ENCODE data around the gene SETD5.
A peak's percentile ranks its signal among the peaks of the same experiment; 100 is the strongest.

The SETD5 gene

DNA sequence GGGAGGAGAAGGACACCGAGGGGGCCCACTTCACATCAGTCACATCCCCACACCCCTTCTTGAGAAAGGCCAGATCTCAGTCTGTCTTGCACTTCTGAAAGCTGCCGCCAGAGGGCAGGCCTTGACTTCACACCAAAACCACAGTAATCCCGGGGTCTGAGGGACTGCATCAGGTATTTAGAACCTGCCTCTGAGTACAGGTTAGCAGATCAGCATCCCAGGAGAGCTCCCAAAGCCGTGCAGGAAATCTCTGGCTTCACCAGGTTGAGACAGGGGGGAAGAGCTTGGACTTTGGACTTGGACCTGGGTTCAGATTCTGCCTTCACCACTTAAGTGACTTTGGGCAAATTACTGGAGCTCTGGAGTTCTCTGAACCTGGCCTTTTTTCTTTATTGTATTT, 105.9 kb downstream of the SETD5 start:
- H3K27ac ChIP-seq (ENCODE audit: low read depth, low read length) = no peak overlapping the region
- no peak overlapping the region for H3K4me2 ChIP-seq (ENCODE audit: low read length)
- no peaks in the 10 kb centered on the region for H3K36me3 ChIP-seq (ENCODE audit: control insufficient read depth, low read length)
- no peaks in the 10 kb centered on the region for H3K9me2 ChIP-seq (replicated peaks; ENCODE audit: control insufficient read depth, low read length)
- TF ChIP-seq, protein P1, sequence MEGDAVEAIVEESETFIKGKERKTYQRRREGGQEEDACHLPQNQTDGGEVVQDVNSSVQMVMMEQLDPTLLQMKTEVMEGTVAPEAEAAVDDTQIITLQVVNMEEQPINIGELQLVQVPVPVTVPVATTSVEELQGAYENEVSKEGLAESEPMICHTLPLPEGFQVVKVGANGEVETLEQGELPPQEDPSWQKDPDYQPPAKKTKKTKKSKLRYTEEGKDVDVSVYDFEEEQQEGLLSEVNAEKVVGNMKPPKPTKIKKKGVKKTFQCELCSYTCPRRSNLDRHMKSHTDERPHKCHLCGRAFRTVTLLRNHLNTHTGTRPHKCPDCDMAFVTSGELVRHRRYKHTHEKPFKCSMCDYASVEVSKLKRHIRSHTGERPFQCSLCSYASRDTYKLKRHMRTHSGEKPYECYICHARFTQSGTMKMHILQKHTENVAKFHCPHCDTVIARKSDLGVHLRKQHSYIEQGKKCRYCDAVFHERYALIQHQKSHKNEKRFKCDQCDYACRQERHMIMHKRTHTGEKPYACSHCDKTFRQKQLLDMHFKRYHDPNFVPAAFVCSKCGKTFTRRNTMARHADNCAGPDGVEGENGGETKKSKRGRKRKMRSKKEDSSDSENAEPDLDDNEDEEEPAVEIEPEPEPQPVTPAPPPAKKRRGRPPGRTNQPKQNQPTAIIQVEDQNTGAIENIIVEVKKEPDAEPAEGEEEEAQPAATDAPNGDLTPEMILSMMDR (IDR thresholded peaks at IDR 0.05; ENCODE audit: low read depth, low read length, poor library complexity, severe bottlenecking) = peak; percentile 95
- TF ChIP-seq EZH2phosphoT487 (IDR thresholded peaks at IDR 0.05; ENCODE audit: borderline replicate concordance, low read length) = no peak
- peaks cover 31% of the 10 kb centered on the region for H3K4me1 ChIP-seq (ENCODE audit: control insufficient read depth, low read length)
- no peaks in the 10 kb centered on the region for H3K9me3 ChIP-seq (ENCODE audit: control insufficient read depth, insufficient read depth, low read length)
- H3K79me2 ChIP-seq (ENCODE audit: control insufficient read depth, low read length) = no peaks in the 10 kb centered on the region
- H4K20me1 ChIP-seq (ENCODE audit: control insufficient read depth, insufficient read depth, low read depth, low read length) = no peaks in the 10 kb centered on the region
- H3K4me3 ChIP-seq (ENCODE audit: low read length) = no peak overlapping the region
- H3K27me3 ChIP-seq (ENCODE audit: control insufficient read depth, low read length) = peaks cover 22% of the 10 kb centered on the region
- peaks cover 10% of the 10 kb centered on the region; the same call in 1 of the 2 replicates for H3F3A ChIP-seq (ENCODE audit: control insufficient read depth, insufficient read depth)

GRCh38 chr3:9507586-9508578, 110.5 kb downstream of the SETD5 start:
- H3K9me2 ChIP-seq (replicated peaks; ENCODE audit: control insufficient read depth, low read length) = no peaks in the 10 kb centered on the region
- H3K4me1 ChIP-seq (ENCODE audit: control insufficient read depth, low read length) = peaks cover 26% of the 10 kb centered on the region
- H3F3A ChIP-seq (ENCODE audit: control insufficient read depth, insufficient read depth) = peaks cover 10% of the 10 kb centered on the region; the same call in 1 of the 2 replicates
- H3K4me3 ChIP-seq (ENCODE audit: low read length) = no peak overlapping the region
- H3K36me3 ChIP-seq (ENCODE audit: control insufficient read depth, low read length) = no peaks in the 10 kb centered on the region
- no peaks in the 10 kb centered on the region for H3K9me3 ChIP-seq (ENCODE audit: control insufficient read depth, insufficient read depth, low read length)
- no peak overlapping the region for H3K4me2 ChIP-seq (ENCODE audit: low read length)
- H3K27ac ChIP-seq (ENCODE audit: low read depth, low read length) = no peak overlapping the region
- TF ChIP-seq, protein P1 (IDR thresholded peaks at IDR 0.05; ENCODE audit: low read depth, low read length, poor library complexity, severe bottlenecking) = no peak
- TF ChIP-seq EZH2phosphoT487 (IDR thresholded peaks at IDR 0.05; ENCODE audit: borderline replicate concordance, low read length) = no peak
- no peaks in the 10 kb centered on the region for H4K20me1 ChIP-seq (ENCODE audit: control insufficient read depth, insufficient read depth, low read depth, low read length)
- H3K79me2 ChIP-seq (ENCODE audit: control insufficient read depth, low read length) = no peaks in the 10 kb centered on the region
- H3K27me3 ChIP-seq (ENCODE audit: control insufficient read depth, low read length) = no peaks in the 10 kb centered on the region

- H3K79me2 ChIP-seq (ENCODE audit: control insufficient read depth, low read length) = no peaks in the 10 kb centered on the region
- no peak overlapping the region for H3K4me2 ChIP-seq (ENCODE audit: low read length)
- H3K27me3 ChIP-seq (ENCODE audit: control insufficient read depth, low read length) = no peaks in the 10 kb centered on the region
- no peaks in the 10 kb centered on the region for H3K9me2 ChIP-seq (replicated peaks; ENCODE audit: control insufficient read depth, low read length)
- H3K9me3 ChIP-seq (ENCODE audit: control insufficient read depth, insufficient read depth, low read length) = no peaks in the 10 kb centered on the region
- H4K20me1 ChIP-seq (ENCODE audit: control insufficient read depth, insufficient read depth, low read depth, low read length) = no peaks in the 10 kb centered on the region
- peaks cover 7% of the 10 kb centered on the region; the same call in 1 of the 2 replicates for H3F3A ChIP-seq (ENCODE audit: control insufficient read depth, insufficient read depth)
- no peak overlapping the region for H3K27ac ChIP-seq (ENCODE audit: low read depth, low read length)
- no peak for TF ChIP-seq EZH2phosphoT487 (IDR thresholded peaks at IDR 0.05; ENCODE audit: borderline replicate concordance, low read length)
- TF ChIP-seq, protein P1 (IDR thresholded peaks at IDR 0.05; ENCODE audit: low read depth, low read length, poor library complexity, severe bottlenecking) = no peak
- no peaks in the 10 kb centered on the region for H3K36me3 ChIP-seq (ENCODE audit: control insufficient read depth, low read length)
- H3K4me1 ChIP-seq (ENCODE audit: control insufficient read depth, low read length) = peaks cover 20% of the 10 kb centered on the region
- no peak overlapping the region for H3K4me3 ChIP-seq (ENCODE audit: low read length)
Measured at GRCh38 chr3:9508781-9509180, 111.4 kb downstream of the SETD5 start.

All from DOHH2 (cell line).